GM19452 (cell line): ENCODE results near the gene PUS7L.
A peak's percentile ranks its signal among the peaks of the same experiment; 100 is the strongest.
"Not testable (repeated sequence)": the region's sequence is repeated elsewhere in the genome, so short reads cannot be mapped to it uniquely, and the experiment has no call there.

Source experiments
- ATAC-seq: cut with Tn5 transposase; IDR thresholded peaks from one replicate; pipeline ENCODE4 v1.9.1; 2021; ENCODE audit not compliant: unreplicated experiment

Gene PUS7L

GRCh38 chr12:43758728-43759563 is at the start of gene PUS7L, which contains the start of gene IRAK4:
TSS of gene PUS7L (minus strand) at chr12:43758790. CDS start at chr12:43755245, 3,545 bp downstream.
TSS of gene IRAK4 (plus strand) at chr12:43758951. CDS start at chr12:43768112, 9,161 bp downstream.
- peak; percentile 93 for ATAC-seq

- no peak for ATAC-seq
These were observed 48.8 kb upstream of the PUS7L start for GRCh38 chr12:43807386-43807785.

GRCh38 chr12:43806737-43807072 is 48.1 kb upstream of the PUS7L start:
- no peak for ATAC-seq

- ATAC-seq = peak; percentile 98
These were observed 47.5 kb upstream of the PUS7L start, which contains the start of gene TWF1 for GRCh38 chr12:43805860-43806736. TSS of gene TWF1 (minus strand) at chr12:43806317. CDS start at chr12:43806245, 72 bp downstream.

GRCh38 chr12:43805149-43805859 is 46.7 kb upstream of the PUS7L start:
- ATAC-seq = no peak

GRCh38 chr12:43797561-43798217 is 39.1 kb upstream of the PUS7L start:
- ATAC-seq = no peak

- ATAC-seq = no peak
These were observed 37.2 kb upstream of the PUS7L start for GRCh38 chr12:43795716-43796280.

GRCh38 chr12:43789941-43790340 is 31.4 kb upstream of the PUS7L start:
- no peak for ATAC-seq

GRCh38 chr12:43786899-43787693 is 28.5 kb upstream of the PUS7L start:
- ATAC-seq = no peak

- no peak for ATAC-seq
These were observed 17.9 kb upstream of the PUS7L start for GRCh38 chr12:43776498-43776897.

- no peak for ATAC-seq
These were observed 7.7 kb upstream of the PUS7L start for GRCh38 chr12:43766291-43766690.

GRCh38 chr12:43764528-43764927 is 5.9 kb upstream of the PUS7L start:
- no peak for ATAC-seq

- ATAC-seq = no peak
These were observed 5.2 kb upstream of the PUS7L start for GRCh38 chr12:43763769-43764168.

- ATAC-seq = no peak
These were observed 4.0 kb upstream of the PUS7L start for GRCh38 chr12:43762596-43762995.

GRCh38 chr12:43761500-43761899 is 2.9 kb upstream of the PUS7L start:
- ATAC-seq = no peak

GRCh38 chr12:43760396-43760795 is 1.8 kb upstream of the PUS7L start:
- no peak for ATAC-seq

GRCh38 chr12:43758247-43758727 is 303 bp downstream of the PUS7L start:
- ATAC-seq = peak; percentile 2

- ATAC-seq = no peak
These were observed 4.6 kb downstream of the PUS7L start for GRCh38 chr12:43754015-43754414.

- ATAC-seq = not testable (repeated sequence)
These were observed 7.2 kb downstream of the PUS7L start for GRCh38 chr12:43751360-43751759.
